HepG2 (cell line): ENCODE data around the gene TBL3. TPM values are rescaled to one million over a fixed set of nuclear protein-coding genes. Genes with fewer than 3 reads are reported as not detected.

Source experiments
- CAMTA2 ChIP-seq: sonication (generic); formaldehyde crosslinking; IDR thresholded peaks from 2 replicates; pipeline ENCODE4 v1.4.0; 2020; ENCODE audit warnings: mild to moderate bottlenecking, missing genetic modification reagents, borderline replicate concordance
- DBP ChIP-seq: sonication (generic); formaldehyde crosslinking; IDR thresholded peaks from 2 replicates; pipeline ENCODE4 v1.4.0; 2020; ENCODE audit warnings: missing genetic modification reagents; ENCODE audit errors: not compliant biosample characterization
- HES4 ChIP-seq: sonication (generic); formaldehyde crosslinking; IDR thresholded peaks from 2 replicates; pipeline ENCODE4 v1.9.0; 2021; ENCODE audit warnings: mild to moderate bottlenecking, missing genetic modification reagents, borderline replicate concordance
- NFATC3 ChIP-seq: sonication (generic); formaldehyde crosslinking; IDR thresholded peaks from 2 replicates; pipeline ENCODE4 v1.5.1; 2020; ENCODE audit warnings: mild to moderate bottlenecking, missing genetic modification reagents
- NFE2 ChIP-seq: sonication (generic); formaldehyde crosslinking; IDR thresholded peaks from 2 replicates; pipeline ENCODE4 v1.4.0; 2020; ENCODE audit warnings: missing genetic modification reagents
- REXO4 ChIP-seq: sonication (generic); formaldehyde crosslinking; IDR thresholded peaks from 2 replicates; pipeline ENCODE4 v1.8.0; 2022; ENCODE audit warnings: missing genetic modification reagents, mild to moderate bottlenecking, borderline replicate concordance
- ZBTB38 ChIP-seq: sonication (generic); formaldehyde crosslinking; IDR thresholded peaks from 2 replicates; pipeline ENCODE4 v1.5.1; 2020; ENCODE audit warnings: mild to moderate bottlenecking, missing genetic modification reagents
- ZBTB43 ChIP-seq: sonication (generic); formaldehyde crosslinking; conservative IDR thresholded peaks from 2 replicates; pipeline ENCODE4 v1.4.0; 2020; ENCODE audit warnings: missing genetic modification reagents
- ZEB1 ChIP-seq: IDR thresholded peaks from 2 replicates; pipeline ENCODE4 v1.6.1; 2012; ENCODE audit warnings: mild to moderate bottlenecking, low read depth, inconsistent platforms; ENCODE audit not compliant: insufficient replicate concordance
- ZNF546 ChIP-seq: sonication (generic); formaldehyde crosslinking; conservative IDR thresholded peaks from 2 replicates; pipeline ENCODE4 v1.8.1; 2023; ENCODE audit warnings: mild to moderate bottlenecking, missing genetic modification reagents
- ZNF746 ChIP-seq: sonication (generic); formaldehyde crosslinking; IDR thresholded peaks from 2 replicates; pipeline ENCODE4 v1.8.0; 2022; ENCODE audit warnings: mild to moderate bottlenecking, missing genetic modification reagents
- ZNF780A ChIP-seq: sonication (generic); formaldehyde crosslinking; IDR thresholded peaks from 2 replicates; pipeline ENCODE4 v1.8.0; 2022; ENCODE audit warnings: mild to moderate bottlenecking, missing genetic modification reagents, moderate library complexity
- polyA plus RNA-seq, 8 experiments: library from polyadenylated mRNA; depleted of rRNA in 3 of 8; stranded (reverse) in 7 of 8; unstranded in 1 of 8; fragments of >200 nt; fragmentation: Illumina TruSeq in 4 of 8; extraction: Trizol in 4 of 8; gene quantifications; 2 replicates each; pipeline versions ENCODE4 v1.2.1 to v1.2.3, GENCODE V29; 2011 to 2016; ENCODE audit warnings: low read depth in 4 of 8, missing spikeins in 1 of 8, mixed read lengths in 1 of 8; ENCODE audit not compliant: insufficient read depth in 1 of 8
- total RNA-seq, 5 experiments: library from RNA; depleted of rRNA; stranded (reverse); fragments of >200 nt; fragmentation: Illumina TruSeq; extraction: Trizol; gene quantifications; 2 replicates each; pipeline ENCODE4 v1.2.3, GENCODE V29; 2016; ENCODE audit warnings: low read depth in 1 of 5
- TF ChIP-seq, protein P1 (sequence below): sonication (generic); formaldehyde crosslinking; IDR thresholded peaks from 2 replicates; pipeline ENCODE4 v1.9.0; 2021; ENCODE audit warnings: missing genetic modification reagents, borderline replicate concordance
- TF ChIP-seq, protein P2 (sequence below): sonication (generic); formaldehyde crosslinking; IDR thresholded peaks from 2 replicates; pipeline ENCODE4 v1.9.0; 2021; ENCODE audit warnings: mild to moderate bottlenecking, missing genetic modification reagents
- TF ChIP-seq, protein P3 (sequence below): IDR thresholded peaks from 2 replicates; pipeline ENCODE4 v1.6.1; 2016; ENCODE audit warnings: control low read depth

TBL3 gene
- total and polyA plus RNA-seq, 2 of the 13 experiments (the other 11 are each of a cell fraction or from before 2014, with no cell fraction given), result 16.8 to 38.0 TPM

DNA sequence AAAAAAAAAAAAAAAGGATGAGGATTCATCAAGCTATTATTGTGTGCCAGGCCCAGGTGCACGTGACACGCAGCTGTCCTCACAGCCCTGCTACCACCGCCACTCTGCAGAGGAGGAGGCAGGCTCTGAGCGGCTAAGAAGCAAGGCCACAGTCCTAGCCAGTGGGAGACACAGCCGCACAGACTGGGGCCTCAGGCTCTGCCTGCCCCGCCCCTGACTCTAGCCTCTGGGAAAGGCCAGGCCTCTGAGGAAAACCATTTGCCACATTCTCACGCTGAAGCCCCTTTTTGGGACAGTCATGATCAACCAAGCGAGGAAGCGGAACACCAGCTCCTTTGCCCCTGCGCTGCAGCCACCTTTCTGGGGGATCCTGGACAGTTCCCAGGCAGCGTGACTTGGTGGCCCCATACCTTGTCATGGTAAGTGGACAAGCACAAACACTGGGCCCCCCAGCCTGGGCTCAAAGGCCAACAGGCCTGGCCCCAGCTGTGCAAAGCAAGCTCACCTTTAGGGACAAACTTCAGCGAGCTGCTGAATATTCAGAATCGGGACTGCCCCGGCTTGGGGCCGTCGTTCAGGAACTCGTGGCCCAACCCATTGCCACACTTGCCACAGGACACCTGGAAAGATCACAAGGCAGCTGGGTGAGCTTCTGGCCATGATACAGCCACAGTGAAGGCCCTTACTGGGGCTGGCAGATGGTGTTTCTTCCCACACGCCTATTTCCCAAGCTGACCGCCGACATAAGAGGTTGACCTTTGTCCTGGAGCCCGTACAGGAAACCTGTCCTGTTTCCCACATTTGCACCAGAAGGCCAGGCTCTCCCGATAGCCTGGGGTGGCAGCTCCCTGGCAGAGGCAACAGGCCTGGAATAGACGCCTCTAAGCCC, 31.3 kb upstream of the TBL3 start (continued):
- TF ChIP-seq DBP (peak; percentile 11), ZBTB38 (CRISPR knock-in tag) (peak; percentile 74; the same call in 1 of the 2 replicates), NFE2 (CRISPR knock-in tag) (no peak), CAMTA2 (peak; percentile 65; the same call in 1 of the 2 replicates), HES4 (0 out of 2 replicates have a peak, but pooled peaks have one; percentile 18), REXO4 (CRISPR knock-in tag) (no peak), ZEB1 (no peak), ZNF546 (CRISPR knock-in tag) (0 out of 2 replicates have a peak, but pooled peaks have one; percentile 37), ZNF746 (CRISPR knock-in tag) (0 out of 2 replicates have a peak, but pooled peaks have one; percentile 9), ZNF780A (CRISPR knock-in tag) (no peak; the same call in 1 of the 2 replicates), NFATC3 (CRISPR knock-in tag) (no peak), ZBTB43 (CRISPR knock-in tag) (peak; percentile 92)
- TF ChIP-seq, protein P1, sequence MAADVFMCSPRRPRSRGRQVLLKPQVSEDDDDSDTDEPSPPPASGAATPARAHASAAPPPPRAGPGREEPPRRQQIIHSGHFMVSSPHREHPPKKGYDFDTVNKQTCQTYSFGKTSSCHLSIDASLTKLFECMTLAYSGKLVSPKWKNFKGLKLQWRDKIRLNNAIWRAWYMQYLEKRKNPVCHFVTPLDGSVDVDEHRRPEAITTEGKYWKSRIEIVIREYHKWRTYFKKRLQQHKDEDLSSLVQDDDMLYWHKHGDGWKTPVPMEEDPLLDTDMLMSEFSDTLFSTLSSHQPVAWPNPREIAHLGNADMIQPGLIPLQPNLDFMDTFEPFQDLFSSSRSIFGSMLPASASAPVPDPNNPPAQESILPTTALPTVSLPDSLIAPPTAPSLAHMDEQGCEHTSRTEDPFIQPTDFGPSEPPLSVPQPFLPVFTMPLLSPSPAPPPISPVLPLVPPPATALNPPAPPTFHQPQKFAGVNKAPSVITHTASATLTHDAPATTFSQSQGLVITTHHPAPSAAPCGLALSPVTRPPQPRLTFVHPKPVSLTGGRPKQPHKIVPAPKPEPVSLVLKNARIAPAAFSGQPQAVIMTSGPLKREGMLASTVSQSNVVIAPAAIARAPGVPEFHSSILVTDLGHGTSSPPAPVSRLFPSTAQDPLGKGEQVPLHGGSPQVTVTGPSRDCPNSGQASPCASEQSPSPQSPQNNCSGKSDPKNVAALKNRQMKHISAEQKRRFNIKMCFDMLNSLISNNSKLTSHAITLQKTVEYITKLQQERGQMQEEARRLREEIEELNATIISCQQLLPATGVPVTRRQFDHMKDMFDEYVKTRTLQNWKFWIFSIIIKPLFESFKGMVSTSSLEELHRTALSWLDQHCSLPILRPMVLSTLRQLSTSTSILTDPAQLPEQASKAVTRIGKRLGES (CRISPR knock-in tag), result no peak; the same call in 1 of the 2 replicates
- TF ChIP-seq, protein P2, sequence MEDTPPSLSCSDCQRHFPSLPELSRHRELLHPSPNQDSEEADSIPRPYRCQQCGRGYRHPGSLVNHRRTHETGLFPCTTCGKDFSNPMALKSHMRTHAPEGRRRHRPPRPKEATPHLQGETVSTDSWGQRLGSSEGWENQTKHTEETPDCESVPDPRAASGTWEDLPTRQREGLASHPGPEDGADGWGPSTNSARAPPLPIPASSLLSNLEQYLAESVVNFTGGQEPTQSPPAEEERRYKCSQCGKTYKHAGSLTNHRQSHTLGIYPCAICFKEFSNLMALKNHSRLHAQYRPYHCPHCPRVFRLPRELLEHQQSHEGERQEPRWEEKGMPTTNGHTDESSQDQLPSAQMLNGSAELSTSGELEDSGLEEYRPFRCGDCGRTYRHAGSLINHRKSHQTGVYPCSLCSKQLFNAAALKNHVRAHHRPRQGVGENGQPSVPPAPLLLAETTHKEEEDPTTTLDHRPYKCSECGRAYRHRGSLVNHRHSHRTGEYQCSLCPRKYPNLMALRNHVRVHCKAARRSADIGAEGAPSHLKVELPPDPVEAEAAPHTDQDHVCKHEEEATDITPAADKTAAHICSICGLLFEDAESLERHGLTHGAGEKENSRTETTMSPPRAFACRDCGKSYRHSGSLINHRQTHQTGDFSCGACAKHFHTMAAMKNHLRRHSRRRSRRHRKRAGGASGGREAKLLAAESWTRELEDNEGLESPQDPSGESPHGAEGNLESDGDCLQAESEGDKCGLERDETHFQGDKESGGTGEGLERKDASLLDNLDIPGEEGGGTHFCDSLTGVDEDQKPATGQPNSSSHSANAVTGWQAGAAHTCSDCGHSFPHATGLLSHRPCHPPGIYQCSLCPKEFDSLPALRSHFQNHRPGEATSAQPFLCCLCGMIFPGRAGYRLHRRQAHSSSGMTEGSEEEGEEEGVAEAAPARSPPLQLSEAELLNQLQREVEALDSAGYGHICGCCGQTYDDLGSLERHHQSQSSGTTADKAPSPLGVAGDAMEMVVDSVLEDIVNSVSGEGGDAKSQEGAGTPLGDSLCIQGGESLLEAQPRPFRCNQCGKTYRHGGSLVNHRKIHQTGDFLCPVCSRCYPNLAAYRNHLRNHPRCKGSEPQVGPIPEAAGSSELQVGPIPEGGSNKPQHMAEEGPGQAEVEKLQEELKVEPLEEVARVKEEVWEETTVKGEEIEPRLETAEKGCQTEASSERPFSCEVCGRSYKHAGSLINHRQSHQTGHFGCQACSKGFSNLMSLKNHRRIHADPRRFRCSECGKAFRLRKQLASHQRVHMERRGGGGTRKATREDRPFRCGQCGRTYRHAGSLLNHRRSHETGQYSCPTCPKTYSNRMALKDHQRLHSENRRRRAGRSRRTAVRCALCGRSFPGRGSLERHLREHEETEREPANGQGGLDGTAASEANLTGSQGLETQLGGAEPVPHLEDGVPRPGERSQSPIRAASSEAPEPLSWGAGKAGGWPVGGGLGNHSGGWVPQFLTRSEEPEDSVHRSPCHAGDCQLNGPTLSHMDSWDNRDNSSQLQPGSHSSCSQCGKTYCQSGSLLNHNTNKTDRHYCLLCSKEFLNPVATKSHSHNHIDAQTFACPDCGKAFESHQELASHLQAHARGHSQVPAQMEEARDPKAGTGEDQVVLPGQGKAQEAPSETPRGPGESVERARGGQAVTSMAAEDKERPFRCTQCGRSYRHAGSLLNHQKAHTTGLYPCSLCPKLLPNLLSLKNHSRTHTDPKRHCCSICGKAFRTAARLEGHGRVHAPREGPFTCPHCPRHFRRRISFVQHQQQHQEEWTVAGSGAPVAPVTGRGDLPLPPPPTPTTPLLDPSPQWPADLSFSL (CRISPR knock-in tag), result no peak
- TF ChIP-seq, protein P3, sequence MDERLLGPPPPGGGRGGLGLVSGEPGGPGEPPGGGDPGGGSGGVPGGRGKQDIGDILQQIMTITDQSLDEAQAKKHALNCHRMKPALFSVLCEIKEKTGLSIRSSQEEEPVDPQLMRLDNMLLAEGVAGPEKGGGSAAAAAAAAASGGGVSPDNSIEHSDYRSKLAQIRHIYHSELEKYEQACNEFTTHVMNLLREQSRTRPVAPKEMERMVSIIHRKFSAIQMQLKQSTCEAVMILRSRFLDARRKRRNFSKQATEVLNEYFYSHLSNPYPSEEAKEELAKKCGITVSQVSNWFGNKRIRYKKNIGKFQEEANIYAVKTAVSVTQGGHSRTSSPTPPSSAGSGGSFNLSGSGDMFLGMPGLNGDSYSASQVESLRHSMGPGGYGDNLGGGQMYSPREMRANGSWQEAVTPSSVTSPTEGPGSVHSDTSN (CRISPR knock-in tag), result no peak
